MM.1S (cell line): Measurements from ENCODE around the gene CGB7.

Source experiments
- DNase-seq: peaks from one replicate; pipeline ENCODE4 v3.0.0-alpha.2; 2015
- H2AFZ ChIP-seq: fragments of 300-600 bp; sonication (generic); 2 replicates; pipeline ENCODE4 v1.6.0; 2016; ENCODE audit warnings: antibody characterized with exemption, low read length
- H3F3A ChIP-seq: fragments of 300-600 bp; sonication (generic); 2 replicates; pipeline ENCODE4 v1.6.1; 2016; ENCODE audit warnings: mild to moderate bottlenecking, antibody characterized with exemption, low read length, moderate library complexity, mixed read lengths; ENCODE audit not compliant: insufficient read depth
- H3K27ac ChIP-seq: fragments of 300-600 bp; sonication (generic); 2 replicates; pipeline ENCODE4 v1.5.1; 2016; ENCODE audit warnings: mild to moderate bottlenecking, low read length
- H3K27me3 ChIP-seq: fragments of 300-600 bp; sonication (generic); replicated peaks from 2 replicates; pipeline ENCODE4 v1.6.0; 2016; ENCODE audit warnings: low read length; ENCODE audit not compliant: insufficient read depth
- H3K36me3 ChIP-seq: fragments of 300-600 bp; sonication (generic); replicated peaks from 2 replicates; pipeline ENCODE4 v1.6.1; 2016; ENCODE audit warnings: mild to moderate bottlenecking, low read length, mixed read lengths; ENCODE audit not compliant: insufficient read depth
- H3K4me1 ChIP-seq: fragments of 300-600 bp; sonication (generic); 2 replicates; pipeline ENCODE4 v1.6.1; 2016; ENCODE audit warnings: low read length, mixed read lengths
- H3K4me2 ChIP-seq: fragments of 300-600 bp; sonication (generic); 2 replicates; pipeline ENCODE4 v1.6.0; 2016; ENCODE audit warnings: low read depth, low read length
- H3K4me3 ChIP-seq: fragments of 300-600 bp; sonication (generic); 2 replicates; pipeline ENCODE4 v1.5.1; 2016; ENCODE audit warnings: low read length, mixed read lengths
- H3K79me2 ChIP-seq: fragments of 300-600 bp; sonication (generic); 2 replicates; pipeline ENCODE4 v1.6.1; 2016; ENCODE audit warnings: mixed run types, low read length, mixed read lengths
- H3K9ac ChIP-seq: fragments of 300-600 bp; sonication (generic); 2 replicates; pipeline ENCODE4 v1.6.1; 2016; ENCODE audit warnings: low read length, mixed read lengths
- H3K9me2 ChIP-seq: fragments of 300-600 bp; sonication (generic); replicated peaks from 2 replicates; pipeline ENCODE4 v1.6.1; 2016; ENCODE audit warnings: mild to moderate bottlenecking, low read length, mixed read lengths; ENCODE audit not compliant: insufficient read depth
- H3K9me3 ChIP-seq: fragments of 300-600 bp; sonication (generic); replicated peaks from 2 replicates; pipeline ENCODE4 v1.6.1; 2016; ENCODE audit warnings: mild to moderate bottlenecking, low read length, mixed read lengths; ENCODE audit not compliant: insufficient read depth
- H4K20me1 ChIP-seq: fragments of 300-600 bp; sonication (generic); 2 replicates; pipeline ENCODE4 v1.6.1; 2016; ENCODE audit warnings: mild to moderate bottlenecking, low read length, moderate library complexity, mixed read lengths; ENCODE audit not compliant: insufficient read depth
- EZH2 ChIP-seq: fragments of 300-600 bp; sonication (generic); optimal IDR thresholded peaks from 2 replicates; pipeline ENCODE3; 2017; ENCODE audit warnings: low read depth, mild to moderate bottlenecking, antibody characterized with exemption, low read length, mixed read lengths
- EZH2phosphoT487 ChIP-seq: fragments of 300-600 bp; sonication (generic); IDR thresholded peaks from 2 replicates; pipeline ENCODE4 v1.6.1; 2018; ENCODE audit warnings: antibody characterized with exemption, low read length
- TF ChIP-seq, protein P1 (sequence below): fragments of 300-600 bp; sonication (generic); IDR thresholded peaks from 2 replicates; pipeline ENCODE4 v1.5.1; 2016; ENCODE audit warnings: antibody characterized with exemption, low read length, mixed read lengths

CGB7 gene

DNA sequence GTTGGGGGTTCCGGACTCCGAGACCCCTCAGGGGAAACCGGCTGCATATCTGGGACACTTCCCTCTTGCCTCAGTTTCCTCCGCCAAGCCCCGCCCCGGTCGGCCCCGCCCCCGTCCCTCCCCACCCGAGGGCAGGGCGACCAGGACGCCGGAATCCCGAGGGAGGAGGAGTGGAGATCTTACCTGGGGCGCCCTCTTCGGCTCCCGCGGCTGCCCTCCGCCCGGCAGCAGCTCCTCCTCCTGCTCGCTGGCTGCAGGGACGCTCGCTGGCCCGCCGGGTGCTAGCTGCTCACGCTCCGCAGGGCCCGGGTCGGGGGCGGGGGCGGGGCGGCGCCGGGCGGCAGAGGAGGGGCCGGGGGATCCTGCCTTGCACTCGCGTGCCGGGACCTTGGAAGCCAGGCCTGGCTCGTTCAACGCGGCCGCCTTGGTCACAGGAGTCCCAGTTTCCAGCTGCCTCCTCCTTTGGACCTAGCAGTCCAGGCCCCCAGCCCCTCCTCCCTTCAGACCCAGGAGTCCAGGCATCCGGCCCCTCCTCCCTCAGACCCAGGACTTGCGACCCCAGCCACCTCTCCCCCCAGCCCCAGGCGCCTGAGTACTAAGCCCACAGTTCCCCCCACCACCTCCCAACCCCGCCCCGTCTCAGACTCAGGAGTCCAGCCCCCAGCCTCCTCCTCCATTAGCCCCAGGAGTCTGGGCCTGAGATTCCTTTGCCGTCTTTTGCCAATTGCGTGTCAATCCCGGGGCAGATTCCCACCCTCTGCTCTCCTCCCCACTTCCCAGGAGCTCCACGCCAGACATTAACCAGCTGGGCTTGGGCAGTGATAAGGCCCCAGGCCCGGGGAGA, 7.4 kb upstream of the CGB7 start, which contains the start of gene NTF4:
Gene NTF4, minus strand, starts transcription at position 51 of the 844 bp plus-strand sequence. CDS start 2,821 bp downstream, outside the sequence.
- no peaks in the 10 kb centered on the region for H4K20me1 ChIP-seq
- peak within 1 kb of the TSS; percentile 27 for H3K4me2 ChIP-seq
- no peaks in the 10 kb centered on the region for H3K9me2 ChIP-seq
- TF ChIP-seq, protein P1, sequence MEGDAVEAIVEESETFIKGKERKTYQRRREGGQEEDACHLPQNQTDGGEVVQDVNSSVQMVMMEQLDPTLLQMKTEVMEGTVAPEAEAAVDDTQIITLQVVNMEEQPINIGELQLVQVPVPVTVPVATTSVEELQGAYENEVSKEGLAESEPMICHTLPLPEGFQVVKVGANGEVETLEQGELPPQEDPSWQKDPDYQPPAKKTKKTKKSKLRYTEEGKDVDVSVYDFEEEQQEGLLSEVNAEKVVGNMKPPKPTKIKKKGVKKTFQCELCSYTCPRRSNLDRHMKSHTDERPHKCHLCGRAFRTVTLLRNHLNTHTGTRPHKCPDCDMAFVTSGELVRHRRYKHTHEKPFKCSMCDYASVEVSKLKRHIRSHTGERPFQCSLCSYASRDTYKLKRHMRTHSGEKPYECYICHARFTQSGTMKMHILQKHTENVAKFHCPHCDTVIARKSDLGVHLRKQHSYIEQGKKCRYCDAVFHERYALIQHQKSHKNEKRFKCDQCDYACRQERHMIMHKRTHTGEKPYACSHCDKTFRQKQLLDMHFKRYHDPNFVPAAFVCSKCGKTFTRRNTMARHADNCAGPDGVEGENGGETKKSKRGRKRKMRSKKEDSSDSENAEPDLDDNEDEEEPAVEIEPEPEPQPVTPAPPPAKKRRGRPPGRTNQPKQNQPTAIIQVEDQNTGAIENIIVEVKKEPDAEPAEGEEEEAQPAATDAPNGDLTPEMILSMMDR, result no peak
- no peak for TF ChIP-seq EZH2phosphoT487
- no peak for TF ChIP-seq EZH2
- H3K9me3 ChIP-seq, result no peaks in the 10 kb centered on the region
- peaks cover 10% of the 10 kb centered on the region for H3K4me1 ChIP-seq
- H2AFZ ChIP-seq, result no peak within 1 kb of the TSS
- peaks cover 91% of the 10 kb centered on the region for H3K27me3 ChIP-seq
- no peaks in the 10 kb centered on the region for H3F3A ChIP-seq
- H3K4me3 ChIP-seq, result no peak within 1 kb of the TSS
- DNase-seq, result no peak
- H3K36me3 ChIP-seq, result no peaks in the 10 kb centered on the region
- H3K79me2 ChIP-seq, result no peaks in the 10 kb centered on the region
- H3K27ac ChIP-seq, result no peak within 1 kb of the TSS
- H3K9ac ChIP-seq, result no peak within 1 kb of the TSS

- H3K36me3 ChIP-seq, result no peaks in the 10 kb centered on the region
- no peaks in the 10 kb centered on the region for H3F3A ChIP-seq
- no peaks in the 10 kb centered on the region for H4K20me1 ChIP-seq
- no peak overlapping the region for H3K9ac ChIP-seq
- H3K27ac ChIP-seq, result no peak overlapping the region
- no peaks in the 10 kb centered on the region for H3K9me3 ChIP-seq
- no peak overlapping the region; the same call in 1 of the 2 replicates for H3K4me2 ChIP-seq
- H2AFZ ChIP-seq, result no peak overlapping the region
- no peak for DNase-seq
- H3K4me3 ChIP-seq, result no peak overlapping the region
- peaks cover 10% of the 10 kb centered on the region for H3K4me1 ChIP-seq
- TF ChIP-seq EZH2phosphoT487, result no peak
- TF ChIP-seq EZH2, result no peak
- TF ChIP-seq, protein P1, result no peak
- no peaks in the 10 kb centered on the region for H3K9me2 ChIP-seq
- peaks cover 89% of the 10 kb centered on the region for H3K27me3 ChIP-seq
- H3K79me2 ChIP-seq, result no peaks in the 10 kb centered on the region
Observed at GRCh38 chr19:49064029-49064629, 6.6 kb upstream of the CGB7 start.

DNA sequence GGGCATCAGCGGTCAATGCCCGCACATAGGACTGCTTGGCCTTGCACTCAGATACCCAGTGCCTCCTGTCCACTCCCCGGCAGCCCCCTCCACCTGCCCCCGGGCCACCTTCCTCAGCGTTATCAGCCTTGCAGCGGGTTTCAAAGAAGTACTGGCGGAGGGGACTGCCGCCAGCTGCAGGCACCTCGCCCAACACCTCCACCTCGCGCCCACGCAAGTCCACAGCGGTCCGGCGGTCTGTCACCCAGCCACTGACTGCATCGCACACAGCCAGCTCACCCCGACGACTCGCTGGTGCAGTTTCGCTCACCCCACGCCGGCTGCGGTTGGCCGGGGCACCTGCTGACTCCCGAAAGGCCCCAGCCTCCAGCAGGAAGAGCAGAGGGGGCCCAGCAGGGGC, 3.9 kb upstream of the CGB7 start:
- H3K27me3 ChIP-seq, result peaks cover 89% of the 10 kb centered on the region
- no peaks in the 10 kb centered on the region for H4K20me1 ChIP-seq
- DNase-seq, result no peak
- H2AFZ ChIP-seq, result no peak overlapping the region
- peak overlapping the region; percentile 25; the same call in 1 of the 2 replicates for H3K4me2 ChIP-seq
- no peak overlapping the region for H3K9ac ChIP-seq
- H3K9me2 ChIP-seq, result no peaks in the 10 kb centered on the region
- TF ChIP-seq, protein P1, result no peak
- TF ChIP-seq EZH2phosphoT487 (no peak), EZH2 (no peak)
- H3K36me3 ChIP-seq, result no peaks in the 10 kb centered on the region
- no peak overlapping the region for H3K27ac ChIP-seq
- peaks cover 14% of the 10 kb centered on the region for H3K4me1 ChIP-seq
- H3K9me3 ChIP-seq, result no peaks in the 10 kb centered on the region
- no peaks in the 10 kb centered on the region for H3F3A ChIP-seq
- H3K79me2 ChIP-seq, result no peaks in the 10 kb centered on the region
- H3K4me3 ChIP-seq, result no peak overlapping the region
